ENCODE results near the gene CYSTM1.

The CYSTM1 gene

GRCh38 chr5:140258016-140258415 lies 83.0 kb downstream of the CYSTM1 start:
- peak; percentile 34 for DNase-seq (ENCODE audit: low read depth)

DNA sequence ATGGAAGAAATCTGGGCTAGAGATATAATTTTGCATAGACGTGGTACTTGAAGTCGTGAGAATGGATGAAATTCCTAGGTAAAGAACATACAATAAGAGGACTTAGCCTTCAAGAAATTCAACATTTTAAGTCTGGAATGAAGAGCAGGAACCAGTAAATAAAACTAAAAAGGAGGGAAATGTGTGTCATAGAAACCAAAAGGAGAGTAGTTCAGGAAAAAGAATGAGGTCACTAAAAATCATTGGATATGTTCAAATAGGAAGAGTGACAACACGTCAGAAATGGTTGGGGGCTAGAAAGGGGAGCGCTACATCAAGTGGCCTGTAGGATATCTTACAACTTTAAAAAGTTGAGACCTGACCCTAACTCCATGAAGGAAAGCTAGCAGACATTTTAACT lies 83.9 kb downstream of the CYSTM1 start:
- DNase-seq (ENCODE audit: low read depth): no peak

GRCh38 chr5:140259500-140259899 lies 84.5 kb downstream of the CYSTM1 start:
- DNase-seq (ENCODE audit: low read depth): no peak

DNA sequence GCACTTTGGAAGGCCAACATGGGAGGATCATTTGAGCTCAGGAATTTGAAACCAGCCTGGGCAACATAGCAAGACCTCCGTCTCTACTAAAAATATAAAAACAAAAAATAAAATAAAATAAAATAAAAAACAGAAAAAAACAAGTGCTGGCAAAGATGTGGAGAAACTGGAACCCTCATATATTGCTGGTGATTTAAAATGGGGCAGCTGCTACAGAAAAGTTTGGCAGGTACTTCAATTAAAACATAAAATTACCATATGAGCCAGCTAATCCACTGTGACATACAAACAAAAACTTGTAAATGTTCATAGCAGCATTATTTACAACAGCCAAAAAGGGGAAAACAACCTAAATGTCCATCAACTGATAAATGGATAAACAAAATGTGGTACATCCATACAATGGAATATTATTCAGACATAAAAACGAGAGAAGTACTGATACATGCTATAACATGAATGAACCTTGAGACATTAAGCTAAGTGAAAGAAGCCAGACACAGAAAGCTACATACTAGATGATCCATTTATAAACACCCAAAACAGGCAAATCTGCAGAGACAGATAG lies 85.2 kb downstream of the CYSTM1 start:
- no peak for DNase-seq (ENCODE audit: low read depth)

- DNase-seq (ENCODE audit: low read depth): peak; percentile 94
Measured at GRCh38 chr5:140261403-140262171, 86.6 kb downstream of the CYSTM1 start.

- no peak for DNase-seq (ENCODE audit: low read depth)
Measured at GRCh38 chr5:140262221-140262620, 87.2 kb downstream of the CYSTM1 start.

GRCh38 chr5:140262839-140263238 lies 87.9 kb downstream of the CYSTM1 start:
- DNase-seq (ENCODE audit: low read depth): no peak

DNA sequence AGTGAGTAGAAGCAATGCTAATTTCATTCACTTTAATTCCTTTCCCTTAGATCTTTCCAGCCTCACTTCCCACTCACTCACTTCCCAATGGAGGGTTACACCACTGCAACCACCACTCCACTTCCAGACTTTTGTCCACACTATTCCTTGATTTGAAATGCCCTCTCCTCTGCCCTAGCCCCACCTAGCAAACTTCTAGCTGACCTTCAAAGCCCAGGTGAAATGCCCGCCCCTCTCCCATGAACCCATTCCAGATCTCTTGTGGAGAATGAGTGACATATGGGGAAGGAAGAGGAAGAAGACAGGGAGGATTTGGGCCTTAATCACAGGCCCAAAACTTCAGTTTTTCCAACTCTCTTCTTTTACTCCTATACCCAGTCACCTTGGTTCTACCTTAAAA lies 90.9 kb downstream of the CYSTM1 start:
- DNase-seq (ENCODE audit: low read depth): no peak

- no peak for DNase-seq (ENCODE audit: low read depth)
Measured at GRCh38 chr5:140266471-140267200, 91.6 kb downstream of the CYSTM1 start.

- no peak for DNase-seq (ENCODE audit: low read depth)
Measured at GRCh38 chr5:140267201-140267540, 92.2 kb downstream of the CYSTM1 start.

GRCh38 chr5:140267559-140268018 lies 92.6 kb downstream of the CYSTM1 start:
- DNase-seq (ENCODE audit: low read depth): no peak

DNA sequence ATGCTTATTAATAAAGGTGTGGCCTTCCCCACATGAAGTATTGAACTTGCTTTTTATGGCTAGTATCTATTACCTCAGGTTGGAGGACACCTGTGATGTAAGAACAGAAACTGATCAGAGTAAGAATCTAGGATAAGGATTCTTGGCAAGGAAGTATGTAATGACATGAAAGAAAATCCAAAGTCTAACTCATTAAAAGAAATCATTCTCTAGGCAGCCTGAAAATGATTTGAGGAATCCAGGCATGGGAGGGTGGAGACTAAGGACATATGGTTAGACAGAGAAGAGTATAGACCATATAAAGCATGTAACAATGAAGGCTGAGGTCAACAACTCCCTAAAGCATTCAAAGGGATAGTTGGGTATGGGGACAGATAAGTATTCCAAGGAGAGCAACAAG lies 95.0 kb downstream of the CYSTM1 start:
- no peak for DNase-seq (ENCODE audit: low read depth)

GRCh38 chr5:140273401-140273877 lies 98.5 kb downstream of the CYSTM1 start:
- no peak for DNase-seq (ENCODE audit: low read depth)

DNA sequence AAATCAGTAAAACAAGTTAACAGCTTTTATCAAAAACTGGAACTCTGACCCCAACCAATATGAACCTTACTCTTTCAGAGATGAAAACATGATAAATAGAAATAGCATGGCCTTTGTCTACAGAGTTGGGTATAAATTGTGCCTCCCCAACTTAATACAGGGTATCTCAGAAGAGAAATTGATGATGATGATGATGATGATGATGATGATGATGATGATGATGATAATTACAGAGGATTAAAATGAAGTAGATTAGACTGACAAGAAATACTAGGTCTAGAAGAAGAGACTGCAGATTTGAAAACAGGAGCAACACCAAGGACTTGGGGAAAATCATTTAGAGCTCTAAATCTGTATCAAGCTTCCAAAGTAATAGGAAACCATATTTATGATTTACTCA lies 100.8 kb downstream of the CYSTM1 start:
- DNase-seq (ENCODE audit: low read depth): no peak

- DNase-seq (ENCODE audit: low read depth): no peak
Measured at GRCh38 chr5:140282266-140282665, 107.3 kb downstream of the CYSTM1 start.

DNA sequence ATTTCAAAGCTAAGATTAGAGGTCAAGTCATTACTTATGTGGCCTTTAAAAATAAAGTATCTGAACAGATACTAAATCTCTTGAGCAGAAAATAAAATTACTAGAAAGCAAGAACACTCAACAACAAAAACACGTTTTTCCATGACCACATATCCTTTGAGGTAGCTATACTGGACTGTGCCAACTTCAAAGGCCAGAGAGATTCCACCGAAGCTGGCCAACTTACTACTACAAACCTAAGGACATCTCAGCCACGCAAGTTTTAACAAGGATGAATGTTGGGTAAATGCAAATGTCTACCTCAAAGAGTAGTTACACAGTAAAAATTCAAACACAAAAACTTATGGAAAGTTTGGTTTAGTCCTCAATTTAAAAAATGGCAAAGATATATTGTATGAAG lies 109.0 kb downstream of the CYSTM1 start:
- no peak for DNase-seq (ENCODE audit: low read depth)

GRCh38 chr5:140286424-140286823 lies 111.4 kb downstream of the CYSTM1 start:
- no peak for DNase-seq (ENCODE audit: low read depth)

GRCh38 chr5:140287801-140288521 lies 113.0 kb downstream of the CYSTM1 start:
- no peak for DNase-seq (ENCODE audit: low read depth)

DNA sequence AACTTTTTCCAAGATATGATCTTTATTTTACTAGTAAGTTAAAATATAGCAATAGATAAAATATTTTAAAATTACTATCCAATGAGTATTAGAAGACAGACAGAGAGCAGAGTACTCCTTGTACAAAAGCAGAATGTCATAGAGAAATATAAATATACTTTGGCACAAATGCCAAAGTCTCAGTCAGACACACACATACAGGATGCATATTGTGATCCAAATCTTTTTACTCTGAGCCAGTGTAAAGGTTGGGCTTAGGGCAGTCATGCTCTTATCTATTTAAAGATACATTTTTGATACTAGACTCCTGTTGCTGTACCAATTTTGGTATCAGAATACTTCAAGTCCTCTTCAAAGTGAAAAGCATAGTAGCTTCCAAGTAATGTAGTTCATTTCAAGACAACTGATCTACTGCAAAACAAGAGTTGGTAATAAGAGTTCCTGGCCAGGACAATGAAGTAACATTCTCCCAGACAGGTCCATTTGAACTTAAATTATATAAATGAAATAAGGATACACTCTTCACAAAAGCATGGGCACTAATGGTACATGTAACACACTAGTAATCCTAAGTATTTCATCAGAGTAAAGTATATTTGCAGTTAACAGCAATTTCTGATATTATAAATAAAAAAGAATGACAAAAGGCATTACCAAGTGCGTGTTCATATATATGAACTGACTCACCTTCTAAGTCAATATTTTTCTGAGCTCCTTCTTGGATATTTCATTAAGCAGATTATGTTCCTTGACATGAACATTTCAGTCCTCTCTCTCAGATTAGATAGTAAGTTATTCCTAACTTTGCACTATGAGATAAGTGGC lies 117.4 kb downstream of the CYSTM1 start:
- DNase-seq (ENCODE audit: low read depth): peak; percentile 67

Measured in ELR (cell line).